Spleen (tissue), 11 donors: ENCODE results near the gene PPP3CA. TPM values are rescaled to one million over a fixed set of nuclear protein-coding genes. Genes with fewer than 3 reads are reported as not detected.

Experiments
- DNase-seq: peaks from one replicate; pipeline ENCODE4 v3.0.0-alpha.2; 2020
- H3K27ac ChIP-seq, 8 donors: fragments of 200-600 bp; sonication (generic) in 7 of 8; 1 replicate in 4 of 8; 2 replicates in 4 of 8; pipeline versions ENCODE4 v1.5.0 to v1.8.0; 2016 to 2021; ENCODE audit warnings: inconsistent platforms in 4 of 8, mild to moderate bottlenecking in 4 of 8, moderate library complexity in 1 of 8
- H3K27me3 ChIP-seq, 7 donors: fragments of 200-600 bp; sonication (generic) in 6 of 7; replicated peaks in 1 of 7; 1 replicate in 4 of 7; 2 replicates in 3 of 7; pipeline versions ENCODE4 v1.5.0 to v1.8.0; 2016 to 2021; ENCODE audit warnings: inconsistent platforms in 3 of 7, mild to moderate bottlenecking in 1 of 7
- H3K36me3 ChIP-seq, 6 donors: fragments of 200-600 bp; sonication (generic) in 5 of 6; 1 replicate in 4 of 6; 2 replicates in 2 of 6; pipeline versions ENCODE4 v1.5.0 to v1.8.0; 2016 to 2021; ENCODE audit warnings: inconsistent platforms in 2 of 6
- H3K4me1 ChIP-seq, 6 donors: fragments of 200-600 bp; sonication (generic) in 5 of 6; 1 replicate in 3 of 6; 2 replicates in 3 of 6; pipeline versions ENCODE4 v1.5.0 to v1.8.0; 2016 to 2021; ENCODE audit warnings: inconsistent platforms in 3 of 6
- H3K4me3 ChIP-seq, 8 donors: fragments of 200-600 bp; sonication (generic) in 7 of 8; 1 replicate in 4 of 8; 2 replicates in 4 of 8; pipeline versions ENCODE4 v1.5.0 to v1.8.0; 2016 to 2021; ENCODE audit warnings: inconsistent platforms in 4 of 8, mild to moderate bottlenecking in 4 of 8, moderate library complexity in 2 of 8
- H3K9me3 ChIP-seq, 8 donors: fragments of 200-600 bp; sonication (generic) in 7 of 8; 1 replicate in 4 of 8; 2 replicates in 4 of 8; pipeline versions ENCODE4 v1.5.0 to v1.8.0; 2016 to 2021; ENCODE audit warnings: inconsistent platforms in 4 of 8
- CTCF ChIP-seq, 11 experiments: fragments of 200-600 bp in 7 of 11; fragments of 450-650 bp in 4 of 11; sonication (generic) in 4 of 11; IDR thresholded peaks in 8 of 11; conservative IDR thresholded peaks in 3 of 11; 1 replicate in 7 of 11; 2 replicates in 4 of 11; pipeline versions ENCODE4 v1.4.0 to v1.8.0; 2016 to 2021; ENCODE audit warnings: antibody characterized with exemption in 11 of 11, inconsistent platforms in 4 of 11, mild to moderate bottlenecking in 1 of 11
- POLR2A ChIP-seq, 3 donors: fragments of 450-650 bp; IDR thresholded peaks; one replicate each; pipeline ENCODE4 v1.5.1; 2017; ENCODE audit warnings: antibody characterized with exemption in 3 of 3, mild to moderate bottlenecking in 1 of 3
- POLR2AphosphoS5 ChIP-seq, 3 donors: sonication (generic); formaldehyde crosslinking; IDR thresholded peaks; one replicate each; pipeline ENCODE4 v1.5.1; 2017; ENCODE audit warnings: antibody characterized with exemption in 3 of 3
- WGBS, 5 donors: extraction: QIAGEN DNeasy Blood & Tissue Kit in 3 of 5; methylation state at CpG; one replicate each; pipeline versions ENCODE4 v1.1.5 to v1.1.7; 2013 to 2018; 5-methylcytosine and 5-hydroxymethylcytosine counted together
- intact Hi-C: fragments of 100-400 bp; cut with DNase I; formaldehyde crosslinking; loops from one replicate; pipeline ENCODE4 v1.15.0; 2023; ENCODE audit warnings: low total_unique reads
- polyA plus RNA-seq, 3 donors: library from polyadenylated mRNA; stranded (reverse); fragments of 200-250 nt; gene quantifications; one replicate each; pipeline ENCODE4 v1.2.1, GENCODE V29; 2013
- total RNA-seq, 7 donors: library from RNA; depleted of rRNA in 3 of 7; stranded (reverse); fragments of >200 nt in 3 of 7; fragmentation: NEBNext Ultra II Directional in 4 of 7; extraction: Animal tissue kit (Norgen Biotek cat#: 25700) in 4 of 7; gene quantifications; one replicate each; pipeline versions ENCODE4 v1.1.0 to v1.2.1, GENCODE V29; 2016 to 2021
- donor health status: healthy with polysubstance abuse.
- donor health status: DM: no; HTN: no; CAD: no; lungs with moderate emphysema.
- donor health status: DM: no; HTN: no; CAD: no.
- donor health status: Bipolar disorder and iron deficiency.
- donor health status: healthy.
- donor health status: DM: no; HTN: no; CAD: no.
- donor health status: DM: yes; HTN: yes; CAD: no.

Gene PPP3CA
- total and polyA plus RNA-seq, 10 donors = 15.5 to 50.0 (median 39.6) TPM

GRCh38 chr4:101315041-101315440 is 32.3 kb downstream of the PPP3CA start:
- intact Hi-C loops = no loop called here
- Histone ChIP-seq H3K4me3 (no peak overlapping the region), H3K4me1 (peaks cover 0 to 31% (median 3%) of the 10 kb centered on the region in 6 donors), H3K27me3 (no peaks in the 10 kb centered on the region), H3K9me3 (peaks cover 0 to 13% (median 7%) of the 10 kb centered on the region in 8 donors), H3K27ac (no peak overlapping the region), H3K36me3 (peaks cover 0 to 5% (median 0%) of the 10 kb centered on the region in 6 donors)
- DNase-seq = no peak
- WGBS, 5 donors = 94 to 98% (median 96%) methylated on average over 2 of the region's 2 CpGs
- TF ChIP-seq POLR2AphosphoS5 (IDR thresholded peaks at IDR 0.05) (no peak), CTCF (IDR thresholded peaks at IDR 0.05 in 8 of 11, conservative IDR thresholded peaks at IDR 0.05 in 3 of 11) (no peak), POLR2A (IDR thresholded peaks at IDR 0.05) (no peak)

- Histone ChIP-seq H3K27ac (no peak overlapping the region), H3K27me3 (no peaks in the 10 kb centered on the region), H3K4me3 (no peak overlapping the region), H3K36me3 (no peaks in the 10 kb centered on the region), H3K4me1 (peaks cover 6 to 75% (median 24%) of the 10 kb centered on the region in 6 donors), H3K9me3 (no peaks in the 10 kb centered on the region)
- WGBS, 5 donors = 74 to 83% (median 79%) methylated on average over 4 of the region's 4 CpGs
- TF ChIP-seq POLR2AphosphoS5 (IDR thresholded peaks at IDR 0.05) (no peak), CTCF (IDR thresholded peaks at IDR 0.05 in 8 of 11, conservative IDR thresholded peaks at IDR 0.05 in 3 of 11) (no peak), POLR2A (IDR thresholded peaks at IDR 0.05) (no peak)
- no peak for DNase-seq
- intact Hi-C loops = no loop called here
Measured at GRCh38 chr4:101309925-101310324, 37.4 kb downstream of the PPP3CA start.

GRCh38 chr4:101307899-101308298 is 39.4 kb downstream of the PPP3CA start:
- no peak for DNase-seq
- intact Hi-C loops = no loop called here
- 86 to 96% (median 88%) methylated on average over 2 of the region's 2 CpGs for WGBS, 5 donors
- Histone ChIP-seq H3K36me3 (no peaks in the 10 kb centered on the region), H3K4me1 (peaks cover 6 to 81% (median 24%) of the 10 kb centered on the region in 6 donors), H3K27ac (no peak overlapping the region), H3K27me3 (no peaks in the 10 kb centered on the region), H3K9me3 (no peaks in the 10 kb centered on the region), H3K4me3 (no peak overlapping the region)
- no peak for TF ChIP-seq POLR2AphosphoS5 (IDR thresholded peaks at IDR 0.05)
- no peak for TF ChIP-seq CTCF (IDR thresholded peaks at IDR 0.05 in 8 of 11, conservative IDR thresholded peaks at IDR 0.05 in 3 of 11)
- no peak for TF ChIP-seq POLR2A (IDR thresholded peaks at IDR 0.05)

GRCh38 chr4:101306764-101307615 is 40.3 kb downstream of the PPP3CA start:
- intact Hi-C loops = no loop called here
- DNase-seq = no peak
- Histone ChIP-seq H3K27me3 (no peaks in the 10 kb centered on the region), H3K27ac (no peak overlapping the region), H3K36me3 (no peaks in the 10 kb centered on the region), H3K4me3 (no peak overlapping the region), H3K4me1 (peaks cover 6 to 82% (median 24%) of the 10 kb centered on the region in 6 donors), H3K9me3 (no peaks in the 10 kb centered on the region)
- WGBS, 5 donors = 64 to 76% (median 75%) methylated on average over 4 of the region's 4 CpGs
- TF ChIP-seq POLR2AphosphoS5 (IDR thresholded peaks at IDR 0.05) = no peak
- no peak for TF ChIP-seq CTCF (IDR thresholded peaks at IDR 0.05 in 8 of 11, conservative IDR thresholded peaks at IDR 0.05 in 3 of 11)
- no peak for TF ChIP-seq POLR2A (IDR thresholded peaks at IDR 0.05)
